MM.1S (cell line): ENCODE data around the gene ARL14EPL.

Source experiments
- EZH2 ChIP-seq: fragments of 300-600 bp; sonication (generic); optimal IDR thresholded peaks from 2 replicates; pipeline ENCODE3; 2017; ENCODE audit warnings: low read depth, mild to moderate bottlenecking, antibody characterized with exemption, low read length, mixed read lengths
- EZH2phosphoT487 ChIP-seq: fragments of 300-600 bp; sonication (generic); IDR thresholded peaks from 2 replicates; pipeline ENCODE4 v1.6.1; 2018; ENCODE audit warnings: antibody characterized with exemption, low read length
- TF ChIP-seq, protein P1 (sequence below): fragments of 300-600 bp; sonication (generic); IDR thresholded peaks from 2 replicates; pipeline ENCODE4 v1.5.1; 2016; ENCODE audit warnings: antibody characterized with exemption, low read length, mixed read lengths

DNA sequence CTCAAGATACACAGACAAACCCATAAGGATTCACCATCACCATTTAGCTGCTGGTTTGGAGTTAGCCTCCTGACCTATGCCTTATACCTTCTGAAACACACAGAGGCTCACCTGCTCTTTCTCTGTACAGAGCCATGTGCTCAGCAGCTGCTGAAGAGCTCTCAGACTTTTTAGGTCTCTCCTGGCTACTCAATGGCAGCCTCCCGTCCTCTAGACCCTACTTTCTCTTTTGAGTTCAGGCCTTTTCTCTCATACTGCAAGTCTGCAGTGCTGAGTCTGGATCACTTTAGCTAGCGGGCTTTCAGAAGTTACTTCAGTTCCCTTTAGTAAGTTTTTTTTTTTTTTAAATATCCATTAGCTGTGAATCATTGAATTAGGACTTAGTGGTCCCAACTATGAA, 44.3 kb upstream of the ARL14EPL start:
- TF ChIP-seq, protein P1, sequence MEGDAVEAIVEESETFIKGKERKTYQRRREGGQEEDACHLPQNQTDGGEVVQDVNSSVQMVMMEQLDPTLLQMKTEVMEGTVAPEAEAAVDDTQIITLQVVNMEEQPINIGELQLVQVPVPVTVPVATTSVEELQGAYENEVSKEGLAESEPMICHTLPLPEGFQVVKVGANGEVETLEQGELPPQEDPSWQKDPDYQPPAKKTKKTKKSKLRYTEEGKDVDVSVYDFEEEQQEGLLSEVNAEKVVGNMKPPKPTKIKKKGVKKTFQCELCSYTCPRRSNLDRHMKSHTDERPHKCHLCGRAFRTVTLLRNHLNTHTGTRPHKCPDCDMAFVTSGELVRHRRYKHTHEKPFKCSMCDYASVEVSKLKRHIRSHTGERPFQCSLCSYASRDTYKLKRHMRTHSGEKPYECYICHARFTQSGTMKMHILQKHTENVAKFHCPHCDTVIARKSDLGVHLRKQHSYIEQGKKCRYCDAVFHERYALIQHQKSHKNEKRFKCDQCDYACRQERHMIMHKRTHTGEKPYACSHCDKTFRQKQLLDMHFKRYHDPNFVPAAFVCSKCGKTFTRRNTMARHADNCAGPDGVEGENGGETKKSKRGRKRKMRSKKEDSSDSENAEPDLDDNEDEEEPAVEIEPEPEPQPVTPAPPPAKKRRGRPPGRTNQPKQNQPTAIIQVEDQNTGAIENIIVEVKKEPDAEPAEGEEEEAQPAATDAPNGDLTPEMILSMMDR = no peak
- no peak for TF ChIP-seq EZH2phosphoT487
- TF ChIP-seq EZH2 = no peak
